ENCODE measurements around the gene RPP38. TPM values are rescaled to one million over a fixed set of nuclear protein-coding genes. Genes with fewer than 3 reads are reported as not detected.
A peak's percentile ranks its signal among the peaks of the same experiment; 100 is the strongest.

The RPP38 gene
- total RNA-seq, 2 experiments from 2014 or later = 14.9 to 16.8 TPM

DNA sequence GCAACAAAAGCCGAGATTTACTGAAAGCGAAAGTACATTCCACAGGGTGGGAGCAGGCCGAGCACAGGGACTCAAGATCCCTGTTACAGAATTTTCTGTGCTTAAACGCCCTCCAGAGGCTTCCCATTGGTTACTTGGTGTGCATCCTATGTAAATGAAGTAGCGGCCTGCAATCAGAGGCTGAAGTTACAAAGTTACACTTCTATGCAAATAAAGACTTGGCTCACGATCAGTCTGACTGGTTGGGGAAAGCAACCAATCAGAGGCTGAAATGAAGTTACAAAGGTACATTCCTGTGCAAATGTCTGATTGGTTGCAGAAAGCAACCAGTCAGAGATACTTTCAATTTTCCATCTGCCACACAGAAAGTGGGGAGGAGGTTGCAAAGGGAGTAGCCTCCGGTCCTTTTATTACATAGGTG lies 12.6 kb upstream of the RPP38 start:
- no peaks in the 10 kb centered on the region for H3K36me3 Mint-ChIP-seq (ENCODE audit: low read depth)
- H3K27me3 Mint-ChIP-seq = peaks cover 2% of the 10 kb centered on the region
- no peaks in the 10 kb centered on the region for H3K9me3 Mint-ChIP-seq
- ChIA-PET POLR2A (no interaction called here), CTCF (no interaction called here)
- peaks cover 9% of the 10 kb centered on the region for H3K4me1 Mint-ChIP-seq
- H3K27ac Mint-ChIP-seq = no peak overlapping the region
- DNase-seq = peak; percentile 21
- peak overlapping the region; percentile 45 for H3K4me3 Mint-ChIP-seq

- CTCF ChIA-PET = no interaction called here
- Mint-ChIP-seq H3K9me3 (peaks cover 3% of the 10 kb centered on the region), H3K36me3 (ENCODE audit: low read depth) (no peaks in the 10 kb centered on the region), H3K4me3 (peak within 1 kb of the TSS; percentile 70), H3K27ac (no peak within 1 kb of the TSS), H3K27me3 (peaks cover 11% of the 10 kb centered on the region), H3K4me1 (peaks cover 9% of the 10 kb centered on the region)
- POLR2A ChIA-PET = no interaction called here
- peak; percentile 86 for DNase-seq
Observed at GRCh38 chr10:15088428-15089261, 8.5 kb upstream of the RPP38 start, which contains the start of gene ACBD7. TSS of gene ACBD7 (minus strand) at chr10:15088776. CDS start at chr10:15088728, 48 bp downstream.

GRCh38 chr10:15091418-15091817 lies 5.7 kb upstream of the RPP38 start:
- Mint-ChIP-seq H3K27me3 (peaks cover 12% of the 10 kb centered on the region), H3K36me3 (ENCODE audit: low read depth) (no peaks in the 10 kb centered on the region), H3K9me3 (peaks cover 3% of the 10 kb centered on the region), H3K27ac (no peak overlapping the region), H3K4me1 (peaks cover 2% of the 10 kb centered on the region), H3K4me3 (no peak overlapping the region)
- ChIA-PET POLR2A (no interaction called here), CTCF (no interaction called here)
- no peak for DNase-seq

DNA sequence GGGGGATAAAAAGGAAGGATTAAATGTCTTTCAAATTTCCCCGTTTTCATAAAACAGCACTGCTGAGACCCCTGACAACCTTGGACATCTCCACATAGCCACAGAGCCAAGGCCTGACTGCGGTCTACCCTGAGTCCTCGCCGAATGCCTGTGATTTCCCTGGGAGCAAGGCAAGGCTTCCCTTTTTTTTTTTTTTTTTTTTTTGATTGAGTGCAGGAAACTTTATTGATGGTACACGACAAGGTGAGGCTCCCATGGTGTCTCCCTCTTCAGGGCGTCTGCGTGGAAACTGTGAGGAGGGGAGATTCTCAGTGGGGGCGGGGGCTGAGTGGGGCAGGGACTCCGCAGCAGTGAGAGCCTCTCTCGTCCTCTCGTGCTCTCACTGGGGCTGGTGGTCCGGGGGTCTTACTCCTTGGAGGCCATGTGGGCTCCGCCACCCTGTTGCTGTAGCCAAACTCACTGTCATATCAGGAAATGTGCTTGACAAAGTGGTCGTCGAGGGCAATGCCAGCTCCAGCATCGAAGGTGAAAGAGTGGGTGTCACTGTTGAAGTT lies 4.2 kb upstream of the RPP38 start:
- DNase-seq = no peak
- Mint-ChIP-seq H3K4me3 (no peak overlapping the region), H3K27ac (no peak overlapping the region), H3K36me3 (ENCODE audit: low read depth) (peaks cover 2% of the 10 kb centered on the region), H3K4me1 (peaks cover 9% of the 10 kb centered on the region), H3K27me3 (peaks cover 12% of the 10 kb centered on the region), H3K9me3 (peaks cover 3% of the 10 kb centered on the region)
- CTCF ChIA-PET = no interaction called here
- POLR2A ChIA-PET = no interaction called here

- peaks cover 3% of the 10 kb centered on the region for H3K9me3 Mint-ChIP-seq
- peaks cover 20% of the 10 kb centered on the region for H3K36me3 Mint-ChIP-seq (ENCODE audit: low read depth)
- CTCF ChIA-PET = no interaction called here
- DNase-seq = no peak
- POLR2A ChIA-PET = interaction anchor here (1.6 to 2.1 kb wide), 2 partner anchors 72 to 104 kb away, joined by 3 to 13 read pairs; partner anchors contain the start of gene NMT2
- peak overlapping the region; percentile 87 for H3K27ac Mint-ChIP-seq
- peaks cover 24% of the 10 kb centered on the region for H3K4me1 Mint-ChIP-seq
- H3K27me3 Mint-ChIP-seq = peaks cover 8% of the 10 kb centered on the region
- peak overlapping the region; percentile 87 for H3K4me3 Mint-ChIP-seq
Observed at GRCh38 chr10:15096661-15097010, 519 bp upstream of the RPP38 start.

DNA sequence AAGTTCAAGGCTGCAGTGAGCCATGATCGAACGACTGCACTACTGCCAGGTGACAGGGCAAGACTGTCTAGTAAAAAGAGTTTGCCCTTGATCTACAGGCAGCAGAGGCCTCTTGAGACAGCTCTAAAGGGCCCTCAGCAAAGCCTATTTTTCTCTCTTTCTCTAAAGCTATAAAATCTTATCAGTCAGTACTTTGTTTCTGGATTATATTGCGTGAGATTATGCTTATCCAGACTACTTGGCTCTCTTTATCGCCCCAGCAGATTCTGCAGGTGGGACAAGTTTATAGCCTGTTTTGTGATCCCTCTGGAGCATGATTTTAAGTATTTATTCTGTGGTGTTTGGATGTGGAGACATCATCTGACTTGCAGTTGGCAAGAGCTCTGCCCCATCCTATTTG lies 2.7 kb downstream of the RPP38 start:
- peak overlapping the region; percentile 12 for H3K4me3 Mint-ChIP-seq
- peaks cover 44% of the 10 kb centered on the region for H3K36me3 Mint-ChIP-seq (ENCODE audit: low read depth)
- H3K27ac Mint-ChIP-seq = peak overlapping the region; percentile 5
- ChIA-PET POLR2A (interaction anchor here (0.8 to 4.0 kb wide), 6 partner anchors 22 to 915 kb away, joined by 3 to 21 read pairs (median 4); partner anchors contain the start of genes MEIG1 and NMT2), CTCF (interaction anchor here (0.7 to 1.1 kb wide), 2 partner anchors 26 to 78 kb away, joined by 3 read pairs; no protein-coding TSS in a partner anchor)
- H3K4me1 Mint-ChIP-seq = peaks cover 24% of the 10 kb centered on the region
- H3K27me3 Mint-ChIP-seq = peaks cover 2% of the 10 kb centered on the region
- no peaks in the 10 kb centered on the region for H3K9me3 Mint-ChIP-seq
- no peak for DNase-seq

GRCh38 chr10:15103513-15103912 lies 6.4 kb downstream of the RPP38 start:
- peaks cover 61% of the 10 kb centered on the region for H3K36me3 Mint-ChIP-seq (ENCODE audit: low read depth)
- no peaks in the 10 kb centered on the region for H3K9me3 Mint-ChIP-seq
- ChIA-PET POLR2A (no interaction called here), CTCF (interaction anchor here (1.2 kb wide), 1 partner anchor 14 kb away, joined by 4 read pairs; no protein-coding TSS in a partner anchor)
- H3K4me3 Mint-ChIP-seq = no peak overlapping the region
- H3K27me3 Mint-ChIP-seq = no peaks in the 10 kb centered on the region
- H3K27ac Mint-ChIP-seq = no peak overlapping the region
- H3K4me1 Mint-ChIP-seq = peaks cover 22% of the 10 kb centered on the region
- no peak for DNase-seq

GRCh38 chr10:15106352-15107013 lies 9.3 kb downstream of the RPP38 start:
- H3K27ac Mint-ChIP-seq = peak overlapping the region; percentile 30
- H3K4me1 Mint-ChIP-seq = peaks cover 7% of the 10 kb centered on the region
- CTCF ChIA-PET = interaction anchor here (0.6 to 2.1 kb wide), 18 partner anchors 9 to 609 kb away, joined by 3 to 17 read pairs (median 4); partner anchors contain the start of genes MEIG1, NMT2 and RPP38
- H3K27me3 Mint-ChIP-seq = no peaks in the 10 kb centered on the region
- POLR2A ChIA-PET = interaction anchor here (0.7 to 1.0 kb wide), 5 partner anchors 9 to 207 kb away, joined by 3 to 6 read pairs (median 3); partner anchors contain the start of gene RPP38
- no peak overlapping the region for H3K4me3 Mint-ChIP-seq
- H3K9me3 Mint-ChIP-seq = no peaks in the 10 kb centered on the region
- peaks cover 54% of the 10 kb centered on the region for H3K36me3 Mint-ChIP-seq (ENCODE audit: low read depth)
- peak; percentile 72 for DNase-seq

GRCh38 chr10:15112657-15113056 lies 15.5 kb downstream of the RPP38 start:
- ChIA-PET CTCF (no interaction called here), POLR2A (interaction anchor here (1.6 kb wide), 1 partner anchor 10 kb away, joined by 3 read pairs; no protein-coding TSS in a partner anchor)
- peaks cover 32% of the 10 kb centered on the region for H3K36me3 Mint-ChIP-seq (ENCODE audit: low read depth)

GRCh38 chr10:15113766-15114165 lies 16.6 kb downstream of the RPP38 start:
- Mint-ChIP-seq H3K4me3 (no peak overlapping the region), H3K27ac (no peak overlapping the region), H3K36me3 (ENCODE audit: low read depth) (peaks cover 23% of the 10 kb centered on the region), H3K9me3 (no peaks in the 10 kb centered on the region), H3K4me1 (peaks cover 8% of the 10 kb centered on the region), H3K27me3 (no peaks in the 10 kb centered on the region)
- CTCF ChIA-PET = interaction anchor here (0.7 to 1.6 kb wide), 3 partner anchors 9 to 285 kb away, joined by 3 to 11 read pairs (median 6); no protein-coding TSS in a partner anchor
- POLR2A ChIA-PET = no interaction called here
- DNase-seq = no peak

More at GRCh38 chr10:15112657-15113056, 15.5 kb downstream of the RPP38 start:
- Mint-ChIP-seq H3K9me3 (no peaks in the 10 kb centered on the region), H3K4me1 (peaks cover 3% of the 10 kb centered on the region), H3K27me3 (no peaks in the 10 kb centered on the region), H3K27ac (no peak overlapping the region), H3K4me3 (no peak overlapping the region)
- no peak for DNase-seq

DNA sequence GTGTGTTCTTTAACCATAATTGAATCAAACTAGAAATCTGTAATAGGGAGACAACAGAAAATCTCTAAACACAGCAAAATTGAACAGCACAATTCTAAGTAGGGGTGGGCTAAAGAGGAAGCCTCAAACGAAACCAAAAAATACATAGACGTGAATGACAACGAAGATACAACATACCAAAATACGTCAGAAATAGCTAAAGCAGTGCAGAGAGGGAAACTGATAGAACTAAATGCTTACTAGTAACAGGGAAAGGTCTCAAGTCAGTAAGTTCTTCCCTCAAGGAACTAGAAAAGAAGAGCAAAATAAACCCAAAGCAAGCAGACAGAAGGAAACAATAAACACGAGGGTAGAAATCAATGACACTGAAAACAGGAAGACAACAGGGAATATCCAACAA lies 19.1 kb downstream of the RPP38 start:
- CTCF ChIA-PET = interaction anchor here (1.2 kb wide), 1 partner anchor 10 kb away, joined by 3 read pairs; no protein-coding TSS in a partner anchor
- H3K9me3 Mint-ChIP-seq = no peaks in the 10 kb centered on the region
- DNase-seq = no peak
- peaks cover 17% of the 10 kb centered on the region for H3K4me1 Mint-ChIP-seq
- H3K27me3 Mint-ChIP-seq = no peaks in the 10 kb centered on the region
- POLR2A ChIA-PET = interaction anchor here (1.7 kb wide), 1 partner anchor 7 kb away, joined by 4 read pairs; no protein-coding TSS in a partner anchor
- no peak overlapping the region for H3K27ac Mint-ChIP-seq
- H3K36me3 Mint-ChIP-seq (ENCODE audit: low read depth) = peaks cover 17% of the 10 kb centered on the region
- no peak overlapping the region for H3K4me3 Mint-ChIP-seq

GRCh38 chr10:15118615-15119014 lies 21.5 kb downstream of the RPP38 start:
- Mint-ChIP-seq H3K36me3 (ENCODE audit: low read depth) (peaks cover 24% of the 10 kb centered on the region), H3K4me1 (peaks cover 31% of the 10 kb centered on the region), H3K27me3 (no peaks in the 10 kb centered on the region), H3K27ac (no peak overlapping the region), H3K9me3 (no peaks in the 10 kb centered on the region), H3K4me3 (no peak overlapping the region)
- POLR2A ChIA-PET = no interaction called here
- CTCF ChIA-PET = interaction anchor here (1.2 kb wide), 1 partner anchor 12 kb away, joined by 4 read pairs; no protein-coding TSS in a partner anchor
- DNase-seq = no peak
